MM.1S (cell line): ENCODE results near the gene TTLL11.

ENCODE experiments used
- DNase-seq: peaks from one replicate; pipeline ENCODE4 v3.0.0-alpha.2; 2015
- H2AFZ ChIP-seq: fragments of 300-600 bp; sonication (generic); 2 replicates; pipeline ENCODE4 v1.6.0; 2016; ENCODE audit warnings: antibody characterized with exemption, low read length
- H3F3A ChIP-seq: fragments of 300-600 bp; sonication (generic); 2 replicates; pipeline ENCODE4 v1.6.1; 2016; ENCODE audit warnings: mild to moderate bottlenecking, antibody characterized with exemption, low read length, moderate library complexity, mixed read lengths; ENCODE audit not compliant: insufficient read depth
- H3K27ac ChIP-seq: fragments of 300-600 bp; sonication (generic); 2 replicates; pipeline ENCODE4 v1.5.1; 2016; ENCODE audit warnings: mild to moderate bottlenecking, low read length
- H3K27me3 ChIP-seq: fragments of 300-600 bp; sonication (generic); replicated peaks from 2 replicates; pipeline ENCODE4 v1.6.0; 2016; ENCODE audit warnings: low read length; ENCODE audit not compliant: insufficient read depth
- H3K36me3 ChIP-seq: fragments of 300-600 bp; sonication (generic); replicated peaks from 2 replicates; pipeline ENCODE4 v1.6.1; 2016; ENCODE audit warnings: mild to moderate bottlenecking, low read length, mixed read lengths; ENCODE audit not compliant: insufficient read depth
- H3K4me1 ChIP-seq: fragments of 300-600 bp; sonication (generic); 2 replicates; pipeline ENCODE4 v1.6.1; 2016; ENCODE audit warnings: low read length, mixed read lengths
- H3K4me2 ChIP-seq: fragments of 300-600 bp; sonication (generic); 2 replicates; pipeline ENCODE4 v1.6.0; 2016; ENCODE audit warnings: low read depth, low read length
- H3K4me3 ChIP-seq: fragments of 300-600 bp; sonication (generic); 2 replicates; pipeline ENCODE4 v1.5.1; 2016; ENCODE audit warnings: low read length, mixed read lengths
- H3K79me2 ChIP-seq: fragments of 300-600 bp; sonication (generic); 2 replicates; pipeline ENCODE4 v1.6.1; 2016; ENCODE audit warnings: mixed run types, low read length, mixed read lengths
- H3K9ac ChIP-seq: fragments of 300-600 bp; sonication (generic); 2 replicates; pipeline ENCODE4 v1.6.1; 2016; ENCODE audit warnings: low read length, mixed read lengths
- H3K9me2 ChIP-seq: fragments of 300-600 bp; sonication (generic); replicated peaks from 2 replicates; pipeline ENCODE4 v1.6.1; 2016; ENCODE audit warnings: mild to moderate bottlenecking, low read length, mixed read lengths; ENCODE audit not compliant: insufficient read depth
- H3K9me3 ChIP-seq: fragments of 300-600 bp; sonication (generic); replicated peaks from 2 replicates; pipeline ENCODE4 v1.6.1; 2016; ENCODE audit warnings: mild to moderate bottlenecking, low read length, mixed read lengths; ENCODE audit not compliant: insufficient read depth
- H4K20me1 ChIP-seq: fragments of 300-600 bp; sonication (generic); 2 replicates; pipeline ENCODE4 v1.6.1; 2016; ENCODE audit warnings: mild to moderate bottlenecking, low read length, moderate library complexity, mixed read lengths; ENCODE audit not compliant: insufficient read depth
- CTCF ChIP-seq: fragments of 300-600 bp; sonication (generic); IDR thresholded peaks from 2 replicates; pipeline ENCODE4 v1.5.1; 2016; ENCODE audit warnings: antibody characterized with exemption, low read length, mixed read lengths
- EZH2 ChIP-seq: fragments of 300-600 bp; sonication (generic); optimal IDR thresholded peaks from 2 replicates; pipeline ENCODE3; 2017; ENCODE audit warnings: low read depth, mild to moderate bottlenecking, antibody characterized with exemption, low read length, mixed read lengths
- EZH2phosphoT487 ChIP-seq: fragments of 300-600 bp; sonication (generic); IDR thresholded peaks from 2 replicates; pipeline ENCODE4 v1.6.1; 2018; ENCODE audit warnings: antibody characterized with exemption, low read length

TTLL11 gene

GRCh38 chr9:121802753-121803152 is 290.4 kb downstream of the TTLL11 start:
- Histone ChIP-seq H3K79me2 (no peaks in the 10 kb centered on the region), H3F3A (no peaks in the 10 kb centered on the region), H3K4me1 (no peaks in the 10 kb centered on the region), H3K4me3 (no peak overlapping the region), H3K36me3 (no peaks in the 10 kb centered on the region), H3K27ac (no peak overlapping the region), H3K4me2 (no peak overlapping the region), H4K20me1 (no peaks in the 10 kb centered on the region), H3K9me3 (no peaks in the 10 kb centered on the region), H3K27me3 (no peaks in the 10 kb centered on the region), H3K9ac (no peak overlapping the region), H3K9me2 (no peaks in the 10 kb centered on the region), H2AFZ (no peak overlapping the region)
- no peak for TF ChIP-seq CTCF
- TF ChIP-seq EZH2 = no peak
- TF ChIP-seq EZH2phosphoT487 = no peak
- no peak for DNase-seq

- Histone ChIP-seq H3K4me3 (no peak overlapping the region), H3K4me1 (no peaks in the 10 kb centered on the region), H3K27ac (no peak overlapping the region), H3K79me2 (no peaks in the 10 kb centered on the region), H3K9me2 (no peaks in the 10 kb centered on the region), H3K27me3 (no peaks in the 10 kb centered on the region), H3K36me3 (no peaks in the 10 kb centered on the region), H2AFZ (no peak overlapping the region), H3F3A (no peaks in the 10 kb centered on the region), H4K20me1 (no peaks in the 10 kb centered on the region), H3K9ac (no peak overlapping the region), H3K9me3 (no peaks in the 10 kb centered on the region), H3K4me2 (no peak overlapping the region)
- DNase-seq = no peak
- TF ChIP-seq CTCF (no peak), EZH2 (no peak), EZH2phosphoT487 (no peak)
Measured at GRCh38 chr9:121801579-121801978, 291.5 kb downstream of the TTLL11 start.

- H3K4me1 ChIP-seq = no peaks in the 10 kb centered on the region
- H3K79me2 ChIP-seq = no peaks in the 10 kb centered on the region
- H3K9me3 ChIP-seq = no peaks in the 10 kb centered on the region
- no peaks in the 10 kb centered on the region for H3K27me3 ChIP-seq
- H3K9ac ChIP-seq = no peak overlapping the region
- no peak overlapping the region for H3K27ac ChIP-seq
- H3K4me3 ChIP-seq = no peak overlapping the region
- no peaks in the 10 kb centered on the region for H4K20me1 ChIP-seq
- H3K9me2 ChIP-seq = no peaks in the 10 kb centered on the region
- no peak overlapping the region for H3K4me2 ChIP-seq
- no peak for DNase-seq
- H3K36me3 ChIP-seq = no peaks in the 10 kb centered on the region
- no peak for TF ChIP-seq EZH2phosphoT487
- TF ChIP-seq CTCF = no peak
- no peak for TF ChIP-seq EZH2
- no peak overlapping the region for H2AFZ ChIP-seq
- H3F3A ChIP-seq = no peaks in the 10 kb centered on the region
Measured at GRCh38 chr9:121800376-121800775, 292.7 kb downstream of the TTLL11 start.
